Hair follicle dermal papilla cell (primary cell): ENCODE data around the gene C13orf42. TPM values are rescaled to one million over a fixed set of nuclear protein-coding genes. Genes with fewer than 3 reads are reported as not detected.

Experiments used
- total RNA-seq: library from RNA; depleted of rRNA; stranded (reverse); fragments of >200 nt; gene quantifications from 2 replicates; pipeline ENCODE4 v1.2.3, GENCODE V29; 2012

Gene C13orf42
- total RNA-seq, result not detected in 2 replicates

GRCh38 chr13:51111174-51111573 is at the start of gene C13orf42:
C13orf42 (minus strand) TSS chr13:51111274; CDS start chr13:51111209, 65 bp downstream.

Other genes with a start within 250 kb of the C13orf42 start
- 32.4 and 43.6 TPM in 2 replicates for gene RNASEH2B, start 201.5 kb downstream of the C13orf42 start, total RNA-seq
- gene FAM124A, start 111.1 kb upstream of the C13orf42 start, total RNA-seq, result 0.97 and 1.2 TPM in 2 replicates
- not detected in 2 replicates for gene SERPINE3, start 228.4 kb upstream of the C13orf42 start, total RNA-seq